ENCODE results near the gene SHC3. TPM values are rescaled to one million over a fixed set of nuclear protein-coding genes. Genes with fewer than 3 reads are reported as not detected.

The SHC3 gene
- polyA plus RNA-seq, 3 donors: not detected

DNA sequence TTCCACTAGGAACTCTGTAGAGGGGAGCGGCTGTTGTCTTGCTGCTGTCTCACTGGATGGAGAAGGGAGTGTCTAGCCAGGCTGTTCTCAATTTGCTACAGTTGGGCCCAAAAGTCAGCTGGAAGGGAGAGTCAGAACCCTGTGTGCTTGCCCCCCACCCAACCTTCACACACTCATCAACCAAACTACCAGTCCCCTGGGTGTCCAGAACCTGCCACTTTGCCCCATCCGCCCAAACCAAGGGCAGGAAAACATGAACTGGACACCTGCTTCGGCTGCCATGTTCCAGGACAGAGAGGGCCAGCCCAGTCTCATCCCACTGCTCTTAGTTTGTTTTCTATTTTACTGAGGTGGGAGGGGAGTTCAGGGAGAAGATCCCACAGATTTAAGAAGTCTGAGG, 105.2 kb downstream of the SHC3 start:
- intact Hi-C loops (cut with micrococcal nuclease): no loop called here
- Histone ChIP-seq H3K4me3 (replicated peaks in 1 of 3; ENCODE audit: low read depth in 2 of 3, low read length in 3 of 3) (no peak overlapping the region), H3K36me3 (replicated peaks in 1 of 2; ENCODE audit: control insufficient read depth in 1 of 2, insufficient read depth in 2 of 2, low read length in 2 of 2) (no peaks in the 10 kb centered on the region), H3K4me1 (ENCODE audit: control insufficient read depth in 1 of 2, insufficient read depth in 2 of 2, low read length in 2 of 2) (no peaks in the 10 kb centered on the region), H2AFZ (ENCODE audit: insufficient read depth, low read depth, low read length, poor library complexity, severe bottlenecking) (no peak overlapping the region), H3K27ac (ENCODE audit: low read depth in 1 of 2, low read length in 2 of 2) (no peak overlapping the region), H3K4me2 (replicated peaks; ENCODE audit: extremely low read depth, low read length, poor library complexity, severe bottlenecking) (no peak overlapping the region), H3K27me3 (ENCODE audit: control insufficient read depth in 2 of 2, insufficient read depth in 2 of 2, low read length in 2 of 2) (peaks cover 3 to 5% of the 10 kb centered on the region in 2 donors), H3K9me3 (replicated peaks in 1 of 2; ENCODE audit: control insufficient read depth in 1 of 2, insufficient read depth in 1 of 2, low read length in 2 of 2) (no peaks in the 10 kb centered on the region), H3K79me2 (ENCODE audit: insufficient read depth, low read length) (no peaks in the 10 kb centered on the region), H4K20me1 (ENCODE audit: insufficient read depth, low read length) (no peaks in the 10 kb centered on the region), H3K9ac (ENCODE audit: insufficient read depth, low read length, poor library complexity, severe bottlenecking) (no peak overlapping the region)
- H3K4me1 Mint-ChIP-seq: peaks cover 6% of the 10 kb centered on the region
- H3K4me3 Mint-ChIP-seq: no peak overlapping the region
- no peak overlapping the region for H3K27ac Mint-ChIP-seq
- peaks cover 8 to 23% (median 22%) of the 10 kb centered on the region in 3 donors for H3K27me3 Mint-ChIP-seq (ENCODE audit: low read depth in 3 of 3)
- peaks cover 0 to 3% (median 0%) of the 10 kb centered on the region in 7 donors for H3K9me3 Mint-ChIP-seq
- no peaks in the 10 kb centered on the region for H3K36me3 Mint-ChIP-seq
- 100% methylated on average over 1 of the region's 3 CpGs for WGBS (ENCODE audit: insufficient coverage)
- DNase-seq: no peak
- TF ChIP-seq, protein P1, sequence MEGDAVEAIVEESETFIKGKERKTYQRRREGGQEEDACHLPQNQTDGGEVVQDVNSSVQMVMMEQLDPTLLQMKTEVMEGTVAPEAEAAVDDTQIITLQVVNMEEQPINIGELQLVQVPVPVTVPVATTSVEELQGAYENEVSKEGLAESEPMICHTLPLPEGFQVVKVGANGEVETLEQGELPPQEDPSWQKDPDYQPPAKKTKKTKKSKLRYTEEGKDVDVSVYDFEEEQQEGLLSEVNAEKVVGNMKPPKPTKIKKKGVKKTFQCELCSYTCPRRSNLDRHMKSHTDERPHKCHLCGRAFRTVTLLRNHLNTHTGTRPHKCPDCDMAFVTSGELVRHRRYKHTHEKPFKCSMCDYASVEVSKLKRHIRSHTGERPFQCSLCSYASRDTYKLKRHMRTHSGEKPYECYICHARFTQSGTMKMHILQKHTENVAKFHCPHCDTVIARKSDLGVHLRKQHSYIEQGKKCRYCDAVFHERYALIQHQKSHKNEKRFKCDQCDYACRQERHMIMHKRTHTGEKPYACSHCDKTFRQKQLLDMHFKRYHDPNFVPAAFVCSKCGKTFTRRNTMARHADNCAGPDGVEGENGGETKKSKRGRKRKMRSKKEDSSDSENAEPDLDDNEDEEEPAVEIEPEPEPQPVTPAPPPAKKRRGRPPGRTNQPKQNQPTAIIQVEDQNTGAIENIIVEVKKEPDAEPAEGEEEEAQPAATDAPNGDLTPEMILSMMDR (IDR thresholded peaks at IDR 0.05): no peak

- Mint-ChIP-seq H3K27me3 (ENCODE audit: low read depth in 3 of 3) (peaks cover 4 to 14% (median 14%) of the 10 kb centered on the region in 3 donors), H3K9me3 (peaks cover 0 to 3% (median 0%) of the 10 kb centered on the region in 7 donors), H3K4me1 (no peaks in the 10 kb centered on the region), H3K27ac (no peak overlapping the region), H3K36me3 (no peaks in the 10 kb centered on the region), H3K4me3 (no peak overlapping the region)
- Histone ChIP-seq H3K4me3 (replicated peaks in 1 of 3; ENCODE audit: low read depth in 2 of 3, low read length in 3 of 3) (no peak overlapping the region), H3K9me3 (replicated peaks in 1 of 2; ENCODE audit: control insufficient read depth in 1 of 2, insufficient read depth in 1 of 2, low read length in 2 of 2) (no peaks in the 10 kb centered on the region), H2AFZ (ENCODE audit: insufficient read depth, low read depth, low read length, poor library complexity, severe bottlenecking) (no peak overlapping the region), H3K4me1 (ENCODE audit: control insufficient read depth in 1 of 2, insufficient read depth in 2 of 2, low read length in 2 of 2) (no peaks in the 10 kb centered on the region), H3K9ac (ENCODE audit: insufficient read depth, low read length, poor library complexity, severe bottlenecking) (no peak overlapping the region), H3K27ac (ENCODE audit: low read depth in 1 of 2, low read length in 2 of 2) (no peak overlapping the region), H3K36me3 (replicated peaks in 1 of 2; ENCODE audit: control insufficient read depth in 1 of 2, insufficient read depth in 2 of 2, low read length in 2 of 2) (no peaks in the 10 kb centered on the region), H3K4me2 (replicated peaks; ENCODE audit: extremely low read depth, low read length, poor library complexity, severe bottlenecking) (no peak overlapping the region), H4K20me1 (ENCODE audit: insufficient read depth, low read length) (no peaks in the 10 kb centered on the region), H3K79me2 (ENCODE audit: insufficient read depth, low read length) (no peaks in the 10 kb centered on the region), H3K27me3 (ENCODE audit: control insufficient read depth in 2 of 2, insufficient read depth in 2 of 2, low read length in 2 of 2) (peaks cover 3 to 6% of the 10 kb centered on the region in 2 donors)
- intact Hi-C loops (cut with micrococcal nuclease): no loop called here
- TF ChIP-seq, protein P1 (IDR thresholded peaks at IDR 0.05): no peak
- no peak for DNase-seq
- WGBS (ENCODE audit: insufficient coverage): 63% methylated on average over 2 of the region's 4 CpGs
Observed at GRCh38 chr9:89071591-89071990, 107.0 kb downstream of the SHC3 start.
